ENCODE results near the gene NRAP. TPM values are rescaled to one million over a fixed set of nuclear protein-coding genes. Genes with fewer than 3 reads are reported as not detected.
A peak's percentile ranks its signal among the peaks of the same experiment; 100 is the strongest.

NRAP gene
- total RNA-seq, 1 donor from 2014 or later = not detected

DNA sequence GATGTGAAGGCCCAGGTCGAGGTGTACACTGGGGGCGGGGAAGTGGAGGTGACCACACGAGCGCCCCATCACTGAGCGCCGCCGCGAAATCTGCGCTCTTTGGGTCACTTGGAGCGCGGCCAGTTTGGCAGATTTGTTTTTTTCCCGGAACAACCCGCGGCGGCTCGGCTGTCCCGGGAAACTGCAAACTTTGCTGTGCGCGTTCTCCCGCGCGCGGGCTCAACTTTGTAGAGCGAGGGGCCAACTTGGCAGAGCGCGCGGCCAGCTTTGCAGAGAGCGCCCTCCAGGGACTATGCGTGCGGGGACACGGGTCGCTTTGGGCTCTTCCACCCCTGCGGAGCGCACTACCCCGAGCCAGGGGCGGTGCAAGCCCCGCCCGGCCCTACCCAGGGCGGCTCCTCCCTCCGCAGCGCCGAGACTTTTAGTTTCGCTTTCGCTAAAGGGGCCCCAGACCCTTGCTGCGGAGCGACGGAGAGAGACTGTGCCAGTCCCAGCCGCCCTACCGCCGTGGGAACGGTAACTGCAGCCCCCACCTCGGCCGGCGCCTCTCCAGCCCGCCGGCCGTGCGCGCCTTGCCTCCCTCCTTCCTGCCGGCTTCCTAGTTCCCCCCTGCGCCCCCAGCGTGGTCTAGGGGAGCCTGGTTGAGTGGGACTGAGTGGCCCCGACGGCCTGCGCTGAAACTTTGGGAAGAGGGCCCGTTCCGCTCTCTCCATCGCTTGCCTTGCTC, 15.8 kb upstream of the NRAP start, which contains the start of gene CASP7:
TSS of gene CASP7 (plus strand) at position 450 of the 727 bp plus-strand sequence. CDS start 17,582 bp downstream, outside the sequence.
- H3K36me3 Mint-ChIP-seq = peaks cover 10% of the 10 kb centered on the region
- H3K79me2 ChIP-seq (ENCODE audit: low read depth) = peaks cover 36% of the 10 kb centered on the region
- no peak for TF ChIP-seq EZH2phosphoT487 (IDR thresholded peaks at IDR 0.05)
- TF ChIP-seq, protein P1, sequence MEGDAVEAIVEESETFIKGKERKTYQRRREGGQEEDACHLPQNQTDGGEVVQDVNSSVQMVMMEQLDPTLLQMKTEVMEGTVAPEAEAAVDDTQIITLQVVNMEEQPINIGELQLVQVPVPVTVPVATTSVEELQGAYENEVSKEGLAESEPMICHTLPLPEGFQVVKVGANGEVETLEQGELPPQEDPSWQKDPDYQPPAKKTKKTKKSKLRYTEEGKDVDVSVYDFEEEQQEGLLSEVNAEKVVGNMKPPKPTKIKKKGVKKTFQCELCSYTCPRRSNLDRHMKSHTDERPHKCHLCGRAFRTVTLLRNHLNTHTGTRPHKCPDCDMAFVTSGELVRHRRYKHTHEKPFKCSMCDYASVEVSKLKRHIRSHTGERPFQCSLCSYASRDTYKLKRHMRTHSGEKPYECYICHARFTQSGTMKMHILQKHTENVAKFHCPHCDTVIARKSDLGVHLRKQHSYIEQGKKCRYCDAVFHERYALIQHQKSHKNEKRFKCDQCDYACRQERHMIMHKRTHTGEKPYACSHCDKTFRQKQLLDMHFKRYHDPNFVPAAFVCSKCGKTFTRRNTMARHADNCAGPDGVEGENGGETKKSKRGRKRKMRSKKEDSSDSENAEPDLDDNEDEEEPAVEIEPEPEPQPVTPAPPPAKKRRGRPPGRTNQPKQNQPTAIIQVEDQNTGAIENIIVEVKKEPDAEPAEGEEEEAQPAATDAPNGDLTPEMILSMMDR (IDR thresholded peaks at IDR 0.05) = peak; percentile 49
- peaks cover 11% of the 10 kb centered on the region for H3K27me3 ChIP-seq
- H3K36me3 ChIP-seq = no peaks in the 10 kb centered on the region
- H3K27ac Mint-ChIP-seq = peak within 1 kb of the TSS; percentile 58
- H3F3A ChIP-seq (ENCODE audit: low read depth) = peaks cover 6% of the 10 kb centered on the region
- peak within 1 kb of the TSS; percentile 91 for H3K4me3 Mint-ChIP-seq
- peak within 1 kb of the TSS; percentile 90 for H3K4me3 ChIP-seq
- peaks cover 18% of the 10 kb centered on the region for H3K9me3 Mint-ChIP-seq
- no peaks in the 10 kb centered on the region for H3K9me3 ChIP-seq (ENCODE audit: low read depth)
- no peaks in the 10 kb centered on the region for H4K20me1 ChIP-seq (ENCODE audit: low read depth)
- H2AFZ ChIP-seq (replicated peaks) = peak within 1 kb of the TSS; percentile 95
- DNase-seq (ENCODE audit: low spot score) = peak; percentile 96
- H3K4me2 ChIP-seq = peak within 1 kb of the TSS; percentile 87
- peaks cover 5% of the 10 kb centered on the region for H3K27me3 Mint-ChIP-seq (ENCODE audit: insufficient read depth, low read depth)
- H3K4me1 ChIP-seq = peaks cover 3% of the 10 kb centered on the region
- H3K4me1 Mint-ChIP-seq = peaks cover 10% of the 10 kb centered on the region
- peak within 1 kb of the TSS; percentile 72 for H3K27ac ChIP-seq
- H3K9ac ChIP-seq = peak within 1 kb of the TSS; percentile 65

GRCh38 chr10:113666682-113667252, 2.9 kb upstream of the NRAP start:
- Mint-ChIP-seq H3K27ac (no peak overlapping the region), H3K4me3 (no peak overlapping the region), H3K36me3 (no peaks in the 10 kb centered on the region), H3K27me3 (ENCODE audit: insufficient read depth, low read depth) (peaks cover 2% of the 10 kb centered on the region), H3K4me1 (no peaks in the 10 kb centered on the region), H3K9me3 (peaks cover 13% of the 10 kb centered on the region)
- no peak overlapping the region for H2AFZ ChIP-seq (replicated peaks)
- peaks cover 7% of the 10 kb centered on the region for H3K4me1 ChIP-seq
- H3K9ac ChIP-seq = no peak overlapping the region
- H3K27me3 ChIP-seq = no peaks in the 10 kb centered on the region
- no peak overlapping the region for H3K27ac ChIP-seq
- H3F3A ChIP-seq (ENCODE audit: low read depth) = no peaks in the 10 kb centered on the region
- no peaks in the 10 kb centered on the region for H3K79me2 ChIP-seq (ENCODE audit: low read depth)
- no peak overlapping the region for H3K4me3 ChIP-seq
- H3K4me2 ChIP-seq = no peak overlapping the region
- H3K9me3 ChIP-seq (ENCODE audit: low read depth) = peaks cover 5% of the 10 kb centered on the region
- TF ChIP-seq EZH2 (IDR thresholded peaks at IDR 0.05) = no peak
- no peak for DNase-seq (ENCODE audit: low spot score)
- H4K20me1 ChIP-seq (ENCODE audit: low read depth) = no peaks in the 10 kb centered on the region
- H3K36me3 ChIP-seq = no peaks in the 10 kb centered on the region

DNA sequence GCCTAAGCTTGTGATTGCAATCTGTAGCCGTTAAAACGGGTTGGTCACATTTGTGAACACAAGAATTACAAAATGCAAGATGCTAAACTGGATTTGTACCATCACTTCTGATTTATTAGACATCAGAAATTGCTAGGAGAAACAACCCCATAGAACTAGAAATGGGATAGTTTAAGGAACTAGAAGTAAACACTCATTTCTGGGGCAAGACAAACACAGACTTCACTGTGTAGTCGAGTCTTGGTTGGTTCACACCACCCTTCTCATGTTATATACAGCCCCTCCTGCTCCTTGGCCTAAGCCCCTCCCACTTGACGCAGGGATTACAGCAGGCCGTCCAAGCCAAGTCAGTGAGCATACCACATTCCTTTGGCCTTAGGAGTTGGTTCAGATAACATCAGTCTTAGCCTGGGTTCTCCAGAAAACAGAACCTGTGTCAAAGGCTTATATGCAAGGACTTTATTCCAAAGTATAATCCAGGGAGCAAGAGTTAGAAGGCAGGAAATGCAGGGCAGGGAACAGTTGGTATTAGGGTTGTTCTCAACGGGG, 2.0 kb upstream of the NRAP start:
- no peak overlapping the region for H3K4me3 ChIP-seq
- no peaks in the 10 kb centered on the region for H3K27me3 ChIP-seq
- H3K9me3 ChIP-seq (ENCODE audit: low read depth) = peaks cover 5% of the 10 kb centered on the region
- H3K4me1 Mint-ChIP-seq = no peaks in the 10 kb centered on the region
- no peaks in the 10 kb centered on the region for H3K36me3 ChIP-seq
- no peak overlapping the region for H3K9ac ChIP-seq
- peaks cover 9% of the 10 kb centered on the region for H3K9me3 Mint-ChIP-seq
- H3K4me3 Mint-ChIP-seq = no peak overlapping the region
- H3K4me2 ChIP-seq = no peak overlapping the region
- H3K27ac ChIP-seq = no peak overlapping the region
- peaks cover 2% of the 10 kb centered on the region for H3K27me3 Mint-ChIP-seq (ENCODE audit: insufficient read depth, low read depth)
- H3F3A ChIP-seq (ENCODE audit: low read depth) = no peaks in the 10 kb centered on the region
- no peaks in the 10 kb centered on the region for H3K79me2 ChIP-seq (ENCODE audit: low read depth)
- H3K36me3 Mint-ChIP-seq = no peaks in the 10 kb centered on the region
- H3K4me1 ChIP-seq = peaks cover 7% of the 10 kb centered on the region
- no peak overlapping the region for H3K27ac Mint-ChIP-seq
- DNase-seq (ENCODE audit: low spot score) = peak; percentile 53
- no peaks in the 10 kb centered on the region for H4K20me1 ChIP-seq (ENCODE audit: low read depth)
- H2AFZ ChIP-seq (replicated peaks) = peak overlapping the region; percentile 89
- TF ChIP-seq, protein P1 (IDR thresholded peaks at IDR 0.05) = no peak
- TF ChIP-seq EZH2 (IDR thresholded peaks at IDR 0.05) = no peak
- TF ChIP-seq EZH2phosphoT487 (IDR thresholded peaks at IDR 0.05) = no peak
